Bronchial epithelial cell (primary cell): ENCODE measurements around the gene SSTR3. TPM values are rescaled to one million over a fixed set of nuclear protein-coding genes. Genes with fewer than 3 reads are reported as not detected.

Experiments
- DNase-seq: peaks from one replicate; pipeline ENCODE4 v3.0.0-alpha.2; 2010; ENCODE audit warnings: low read depth
- FAIRE-seq: peaks from 2 replicates; lab custom pipeline; 2011; peaks lifted over from hg19 to GRCh38; lab: Jason Lieb, UNC
- H3K27me3 ChIP-seq: 2 replicates; pipeline ENCODE4 v1.5.1; 2011; ENCODE audit warnings: low read length; ENCODE audit not compliant: control insufficient read depth, insufficient read depth
- H3K36me3 ChIP-seq: 2 replicates; pipeline ENCODE4 v1.5.1; 2011; ENCODE audit warnings: low read length; ENCODE audit not compliant: control insufficient read depth, insufficient read depth
- H3K4me3 ChIP-seq: 2 replicates; pipeline ENCODE4 v1.5.1; 2011; ENCODE audit warnings: mild to moderate bottlenecking, low read depth, low read length, control low read depth
- CTCF ChIP-seq: IDR thresholded peaks from 2 replicates; pipeline ENCODE4 v1.5.1; 2011; ENCODE audit warnings: mild to moderate bottlenecking, moderate library complexity, low read length, control low read depth, inconsistent platforms; ENCODE audit not compliant: insufficient read depth, severe bottlenecking
- total RNA-seq: library from RNA; depleted of rRNA; stranded (reverse); fragments of >200 nt; gene quantifications from 2 replicates; pipeline ENCODE4 v1.2.1, GENCODE V29; 2014

SSTR3 gene
- total RNA-seq, 1 donor from 2014 or later, result not detected

GRCh38 chr22:37240240-37240940 lies 28.1 kb upstream of the SSTR3 start:
- no peak for TF ChIP-seq CTCF
- Histone ChIP-seq H3K27me3 (no peaks in the 10 kb centered on the region), H3K4me3 (no peak overlapping the region), H3K36me3 (peaks cover 5% of the 10 kb centered on the region)
- DNase-seq (no peak), FAIRE-seq (no peak)

- TF ChIP-seq CTCF, result no peak
- H3K4me3 ChIP-seq, result no peak overlapping the region
- DNase-seq (no peak), FAIRE-seq (no peak)
- no peaks in the 10 kb centered on the region for H3K27me3 ChIP-seq
- H3K36me3 ChIP-seq, result peaks cover 5% of the 10 kb centered on the region
Observed at GRCh38 chr22:37239336-37240239, 27.3 kb upstream of the SSTR3 start.

- H3K36me3 ChIP-seq, result peaks cover 5% of the 10 kb centered on the region
- FAIRE-seq, result no peak
Observed at GRCh38 chr22:37237371-37238268, 25.3 kb upstream of the SSTR3 start.

DNA sequence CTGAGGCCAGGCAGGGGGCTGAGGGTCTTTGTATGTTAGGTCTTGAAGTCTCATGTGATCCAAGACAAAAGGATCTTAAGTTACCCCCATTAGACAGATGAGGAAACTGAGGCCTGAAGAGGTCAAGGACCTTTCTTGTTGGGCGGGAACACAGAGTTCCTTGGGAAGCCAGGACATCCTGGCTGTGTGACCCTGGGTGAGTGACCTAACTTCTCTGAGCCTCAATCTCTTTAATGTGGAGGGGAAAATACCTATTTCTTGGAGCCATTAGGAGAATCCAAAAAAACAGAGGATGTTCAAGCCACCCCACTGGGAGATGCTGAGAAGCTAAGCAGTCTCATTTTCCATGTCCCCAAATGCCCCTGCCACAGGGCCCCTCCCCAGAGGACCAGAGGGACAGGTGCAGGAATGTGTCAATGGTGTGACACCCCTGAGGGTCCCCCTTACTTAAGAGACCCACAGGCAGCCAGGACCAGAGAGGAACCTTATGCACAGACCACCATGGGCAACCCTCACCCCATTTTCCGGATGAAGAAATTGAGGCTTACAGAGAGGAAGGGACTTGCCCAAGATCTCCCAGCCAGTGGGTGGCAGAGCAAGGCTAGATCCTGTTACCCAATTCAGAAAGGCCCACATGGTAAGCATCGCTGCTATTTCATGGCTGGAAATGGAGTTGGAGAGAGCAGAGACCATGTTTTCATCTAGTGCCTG lies 23.8 kb upstream of the SSTR3 start:
- no peak for FAIRE-seq
- H3K27me3 ChIP-seq, result no peaks in the 10 kb centered on the region
- no peak for TF ChIP-seq CTCF
- peaks cover 5% of the 10 kb centered on the region for H3K36me3 ChIP-seq
- no peak for DNase-seq
- no peak overlapping the region for H3K4me3 ChIP-seq

More at GRCh38 chr22:37237371-37238268, 25.3 kb upstream of the SSTR3 start:
- DNase-seq, result no peak
- Histone ChIP-seq H3K27me3 (no peaks in the 10 kb centered on the region), H3K4me3 (no peak overlapping the region)
- no peak for TF ChIP-seq CTCF
